GM18519 (cell line): ENCODE data around the gene MAP2K5.

Source experiments
- ATAC-seq: cut with Tn5 transposase; IDR thresholded peaks from one replicate; pipeline ENCODE4 v1.9.1; 2021; ENCODE audit warnings: mild to moderate bottlenecking, moderate library complexity; ENCODE audit not compliant: unreplicated experiment, low FRiP score

MAP2K5 gene

GRCh38 chr15:67829647-67830504 is 287.4 kb downstream of the MAP2K5 start:
- no peak for ATAC-seq

DNA sequence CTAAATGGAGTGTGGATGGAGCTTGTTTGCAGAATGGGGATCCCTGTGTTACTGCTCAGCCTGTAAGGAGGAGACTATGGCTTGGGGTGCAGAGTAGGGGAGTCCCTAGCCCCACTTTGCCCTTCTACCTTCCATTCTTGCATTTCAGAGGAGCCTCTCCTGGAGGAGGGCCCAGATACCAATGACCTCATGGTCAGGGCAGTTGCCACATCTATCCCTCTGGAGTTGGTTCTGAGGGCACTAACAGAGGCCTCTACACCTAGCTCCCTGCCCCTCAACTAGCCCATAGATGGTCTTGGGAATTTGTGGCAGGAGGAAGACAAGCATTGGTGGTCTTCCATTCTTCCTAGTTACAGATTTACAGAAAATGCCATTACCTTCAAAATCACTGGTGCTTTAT is 288.9 kb downstream of the MAP2K5 start:
- no peak for ATAC-seq

DNA sequence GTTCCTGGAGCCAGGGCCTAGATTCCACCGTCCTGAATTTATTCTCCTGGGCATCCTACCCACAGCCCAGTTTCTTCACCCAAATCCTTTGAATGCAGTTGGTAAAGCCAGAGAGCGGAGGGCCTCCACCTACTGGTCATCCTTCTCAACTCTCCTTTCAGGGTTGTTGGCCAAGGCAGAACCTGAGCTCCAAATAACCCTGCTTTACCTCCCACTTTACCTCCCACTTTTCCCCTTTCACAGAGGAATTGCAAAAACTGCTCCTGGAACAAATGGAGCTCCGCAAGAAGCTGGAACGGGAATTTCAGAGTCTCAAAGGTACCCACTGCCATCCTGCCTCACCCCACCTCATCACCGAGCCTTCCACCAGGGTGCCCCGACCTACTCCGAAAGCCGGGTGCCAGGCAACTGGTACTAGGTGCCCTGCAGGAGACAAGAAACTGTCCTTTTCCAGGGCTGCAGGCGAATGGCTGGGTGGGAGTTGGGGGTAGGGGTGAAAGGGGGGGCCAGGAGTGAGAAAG is 289.6 kb downstream of the MAP2K5 start:
- ATAC-seq: no peak

- ATAC-seq: no peak
These were observed 290.6 kb downstream of the MAP2K5 start for GRCh38 chr15:67832897-67833709.

- no peak for ATAC-seq
These were observed 291.4 kb downstream of the MAP2K5 start for GRCh38 chr15:67833710-67834511.

DNA sequence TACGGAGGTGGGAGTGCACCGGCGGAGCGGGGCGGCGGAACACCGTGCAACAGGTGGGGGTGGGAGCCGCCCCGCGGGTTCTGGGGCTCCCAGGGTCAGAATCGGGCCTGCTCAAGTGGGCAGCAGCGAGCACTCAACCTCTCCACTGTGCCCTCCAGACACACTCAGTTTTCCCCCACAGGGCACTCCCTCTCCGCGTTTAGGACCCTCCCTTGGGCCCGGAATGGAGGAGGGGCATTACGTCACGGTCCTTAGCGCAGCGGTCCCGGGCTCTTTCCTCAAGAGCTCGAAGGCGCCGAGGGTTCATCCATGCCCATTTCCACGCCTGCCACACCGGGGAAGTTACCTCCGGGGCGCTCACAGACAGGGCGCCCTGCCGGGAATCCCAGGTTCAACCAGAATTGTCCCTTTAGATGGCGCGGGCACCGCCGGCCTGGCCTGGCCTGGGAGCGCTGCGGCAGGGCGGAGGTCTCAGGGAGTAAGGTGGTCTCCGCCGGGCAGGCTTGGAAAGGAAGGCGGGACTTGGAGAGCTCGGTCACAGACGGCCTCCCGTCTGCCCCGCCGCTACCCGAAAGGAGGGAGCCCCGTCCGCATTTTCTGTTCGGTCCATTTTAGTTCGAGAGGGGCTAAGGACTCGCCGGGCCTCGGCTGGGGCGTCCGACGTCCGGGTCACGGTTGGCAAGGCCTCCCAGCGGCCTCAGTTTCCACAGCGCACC is 292.2 kb downstream of the MAP2K5 start:
- no peak for ATAC-seq

DNA sequence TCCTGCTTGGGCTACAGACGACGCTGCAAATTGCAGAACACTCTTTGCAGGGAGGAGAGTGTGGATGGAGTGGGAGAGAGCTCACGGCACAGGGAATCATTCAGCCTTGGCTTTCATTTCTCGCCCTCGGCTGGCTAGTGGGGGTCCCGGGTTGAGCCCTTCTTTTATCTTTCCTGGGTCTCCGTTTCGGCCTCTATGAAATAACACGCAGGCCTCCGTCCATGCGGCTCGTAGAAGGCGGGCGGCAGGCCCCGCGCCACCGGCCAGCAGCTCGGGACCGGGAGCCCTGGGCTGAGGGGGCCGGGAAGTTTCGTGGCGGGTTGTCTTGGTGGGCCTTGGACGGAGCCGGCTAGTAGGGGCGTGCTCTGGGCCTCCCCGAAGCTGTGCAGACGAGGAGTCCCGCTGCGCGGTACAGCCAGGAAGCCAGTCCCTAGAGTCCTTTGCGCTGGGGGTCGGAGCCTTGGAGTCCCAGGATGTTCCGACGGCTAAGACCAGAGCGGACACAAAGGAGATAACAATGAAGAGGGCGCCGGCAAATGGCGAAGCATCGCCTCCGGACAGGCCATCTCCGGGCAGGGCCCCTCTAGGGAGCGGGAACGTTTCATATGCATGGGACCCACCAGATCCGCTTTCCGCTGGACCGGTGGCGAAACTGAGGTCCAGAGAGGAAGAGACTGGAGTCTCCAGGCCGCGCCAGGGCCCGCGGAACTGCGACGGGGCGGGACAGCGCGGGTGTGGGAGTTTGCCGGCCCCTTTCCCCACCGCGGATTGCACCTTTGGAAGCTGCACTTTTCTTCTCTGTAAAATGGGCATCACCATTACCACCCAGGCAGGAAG is 293.0 kb downstream of the MAP2K5 start:
- ATAC-seq: no peak

- no peak for ATAC-seq
These were observed 293.6 kb downstream of the MAP2K5 start for GRCh38 chr15:67836134-67836455.

GRCh38 chr15:67836477-67836876 is 294.0 kb downstream of the MAP2K5 start:
- ATAC-seq: no peak

- ATAC-seq: no peak
These were observed 294.5 kb downstream of the MAP2K5 start for GRCh38 chr15:67836955-67837354.

- ATAC-seq: no peak
These were observed 296.4 kb downstream of the MAP2K5 start for GRCh38 chr15:67838789-67839332.

DNA sequence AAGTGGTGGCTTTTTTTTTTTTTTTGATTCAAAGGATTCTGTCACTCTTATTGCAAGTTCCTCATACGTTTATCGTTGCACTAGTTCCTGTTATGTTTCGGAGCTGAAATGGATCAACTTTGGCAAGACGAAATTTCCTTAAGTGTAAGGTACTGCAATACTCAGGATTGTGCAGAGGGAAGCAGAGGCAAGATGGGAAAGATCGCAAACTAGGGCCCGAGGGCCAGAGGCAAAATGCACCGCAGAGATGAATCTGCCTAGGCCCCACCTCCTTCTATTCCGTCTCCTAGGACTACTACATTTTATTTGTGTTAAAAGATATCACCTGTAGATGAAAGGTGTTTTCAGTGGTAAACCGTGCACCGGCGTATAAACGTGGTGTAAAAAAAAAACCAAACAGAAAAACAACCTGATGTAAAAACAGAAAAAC is 297.0 kb downstream of the MAP2K5 start:
- ATAC-seq: no peak

DNA sequence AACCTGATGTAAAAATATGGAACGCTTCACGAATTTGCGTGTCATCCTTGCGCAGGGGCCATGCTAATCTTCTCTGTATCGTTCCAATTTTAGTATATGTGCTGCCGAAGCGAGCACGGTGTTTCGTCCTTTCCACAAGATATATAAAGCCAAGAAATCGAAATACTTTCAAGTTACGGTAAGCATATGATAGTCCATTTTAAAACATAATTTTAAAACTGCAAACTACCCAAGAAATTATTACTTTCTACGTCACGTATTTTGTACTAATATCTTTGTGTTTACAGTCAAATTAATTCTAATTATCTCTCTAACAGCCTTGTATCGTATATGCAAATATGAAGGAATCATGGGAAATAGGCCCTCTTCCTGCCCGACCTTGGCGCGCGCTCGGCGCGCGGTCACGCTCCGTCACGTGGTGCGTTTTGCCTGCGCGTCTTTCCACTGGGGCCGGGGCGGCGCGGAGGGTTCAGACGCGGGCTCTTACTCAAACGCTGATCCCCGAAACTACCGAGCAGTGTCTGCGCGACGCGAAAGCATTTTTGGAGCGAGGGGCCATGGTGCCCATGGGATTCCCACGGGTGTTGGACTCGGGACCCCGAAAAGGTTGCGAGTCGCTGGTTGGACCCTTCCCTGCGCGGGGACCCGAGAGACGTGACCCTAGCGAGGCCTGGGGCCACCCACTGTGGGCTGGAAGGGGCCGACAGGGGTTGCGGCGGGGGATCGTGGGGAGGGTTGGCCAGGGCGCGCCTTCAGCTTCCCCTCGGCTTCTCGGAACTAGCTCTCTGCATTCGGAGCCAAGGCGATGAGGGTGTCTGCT is 297.6 kb downstream of the MAP2K5 start, which contains the start of gene RNU6-1:
RNU6-1 (minus strand) TSS at position 117 of the 820 bp plus-strand sequence.
- ATAC-seq: peak; percentile 69

DNA sequence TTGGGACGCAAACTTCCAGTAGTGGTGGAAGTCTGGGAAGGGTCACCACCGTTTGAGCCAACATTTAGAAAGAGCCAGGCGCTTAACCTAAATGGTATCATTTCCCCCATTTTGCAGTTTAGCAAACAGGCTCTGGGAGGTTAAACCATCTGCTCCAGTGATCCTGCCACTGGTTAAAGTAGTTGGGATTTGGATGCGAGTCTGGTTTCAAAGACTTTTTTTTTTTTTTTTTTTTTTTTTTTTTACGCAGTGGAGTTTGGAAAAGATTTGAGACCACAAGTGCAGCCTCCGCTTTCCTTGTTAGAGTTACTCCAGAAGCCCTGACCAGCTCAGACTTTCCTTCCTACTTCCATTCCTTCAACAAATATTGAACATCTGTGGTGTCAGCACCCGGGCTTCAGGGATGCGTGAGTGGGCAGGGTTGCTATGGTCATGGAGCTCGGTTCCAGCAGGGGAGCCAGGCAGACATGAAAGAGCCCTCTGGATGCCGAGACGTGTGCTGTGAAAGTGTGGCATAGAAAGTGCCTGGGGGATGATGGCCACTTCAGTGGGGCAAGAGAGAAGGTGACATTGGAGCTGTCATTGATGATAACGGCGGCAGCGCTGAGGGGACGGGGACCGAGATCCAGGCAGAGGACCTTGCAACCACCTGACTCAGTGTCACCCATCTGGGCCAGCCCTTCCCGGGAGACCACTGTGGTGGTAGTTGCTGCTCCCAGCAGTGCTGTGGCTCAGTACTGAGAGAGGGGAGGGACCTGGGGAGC is 298.4 kb downstream of the MAP2K5 start:
- no peak for ATAC-seq

DNA sequence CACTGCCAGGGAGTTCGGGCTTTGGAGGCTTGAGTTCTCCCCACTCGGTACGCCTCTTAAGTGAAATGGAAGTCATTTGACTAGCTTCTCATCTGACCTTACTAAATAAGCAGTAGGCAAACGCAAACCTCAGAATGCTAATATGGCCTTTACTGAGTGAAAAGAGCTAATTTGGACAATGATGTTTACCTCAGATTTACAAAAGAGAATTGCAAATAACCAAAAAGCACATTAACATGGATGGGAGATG is 298.9 kb downstream of the MAP2K5 start:
- no peak for ATAC-seq

DNA sequence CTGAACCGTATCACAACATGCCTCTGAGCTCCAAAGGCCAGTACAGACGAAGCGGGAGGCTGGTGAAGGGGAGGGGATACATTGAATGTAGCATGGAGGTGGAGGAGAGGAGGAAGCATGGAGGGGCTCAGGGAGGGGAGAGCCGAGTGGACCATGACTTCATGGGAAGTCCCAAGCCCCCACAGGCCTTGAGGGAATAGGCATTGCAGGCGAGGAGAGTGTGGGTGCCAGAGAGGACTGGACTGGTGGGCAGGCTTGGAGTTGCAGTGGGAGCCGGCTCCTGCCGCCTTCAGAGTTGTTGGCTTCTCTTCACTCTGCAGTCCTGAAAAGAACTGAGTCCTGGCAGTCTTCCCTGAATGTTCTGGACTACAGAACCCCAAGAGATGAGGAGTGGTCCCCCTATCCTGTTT is 300.6 kb downstream of the MAP2K5 start:
- no peak for ATAC-seq

- ATAC-seq: no peak
These were observed 301.3 kb downstream of the MAP2K5 start for GRCh38 chr15:67843571-67844387.
